Measurements from ENCODE around the gene IGSF9. TPM values are rescaled to one million over a fixed set of nuclear protein-coding genes. Genes with fewer than 3 reads are reported as not detected.

The IGSF9 gene
- total and polyA plus RNA-seq, 8 donors = 2.0 to 36.2 (median 7.8) TPM

- Histone ChIP-seq H3K4me3 (no peak overlapping the region), H3K9me3 (no peaks in the 10 kb centered on the region), H3K27ac (no peak overlapping the region), H3K4me1 (peaks cover 12 to 35% (median 22%) of the 10 kb centered on the region in 4 donors), H3K27me3 (peaks cover 0 to 16% (median 0%) of the 10 kb centered on the region in 3 donors), H3K36me3 (peaks cover 0 to 3% (median 0%) of the 10 kb centered on the region in 4 donors)
- WGBS, 5 donors = 63 to 71% (median 68%) methylated on average over 4 of the region's 4 CpGs
- intact Hi-C loops (cut with DNase I; ENCODE audit: low total_unique reads) = no loop called here
- DNase-seq = peak in 1 of 2 donors; percentile 47
- TF ChIP-seq EP300 (IDR thresholded peaks at IDR 0.05) = no peak
- no peak for TF ChIP-seq POLR2AphosphoS5 (IDR thresholded peaks at IDR 0.05)
- TF ChIP-seq CTCF (IDR thresholded peaks at IDR 0.05) = no peak
- TF ChIP-seq POLR2A (IDR thresholded peaks at IDR 0.05) = no peak
Measured at GRCh38 chr1:159935719-159936272, 9.6 kb downstream of the IGSF9 start.

- H3K27me3 ChIP-seq = peaks cover 0 to 16% (median 0%) of the 10 kb centered on the region in 3 donors
- no peak for DNase-seq
- intact Hi-C loops (cut with DNase I; ENCODE audit: low total_unique reads) = no loop called here
- peaks cover 12 to 35% (median 22%) of the 10 kb centered on the region in 4 donors for H3K4me1 ChIP-seq
- no peak overlapping the region for H3K4me3 ChIP-seq
- H3K9me3 ChIP-seq = no peaks in the 10 kb centered on the region
- TF ChIP-seq POLR2AphosphoS5 (IDR thresholded peaks at IDR 0.05) (no peak), POLR2A (IDR thresholded peaks at IDR 0.05) (no peak), CTCF (IDR thresholded peaks at IDR 0.05) (no peak), EP300 (IDR thresholded peaks at IDR 0.05) (no peak)
- no peak overlapping the region for H3K27ac ChIP-seq
- H3K36me3 ChIP-seq = peaks cover 0 to 4% (median 0%) of the 10 kb centered on the region in 4 donors
- 85 to 91% (median 87%) methylated on average over 11 of the region's 11 CpGs for WGBS, 5 donors
Measured at GRCh38 chr1:159935305-159935704, 10.1 kb downstream of the IGSF9 start.

GRCh38 chr1:159934136-159935039, 11.0 kb downstream of the IGSF9 start:
- intact Hi-C loops (cut with DNase I; ENCODE audit: low total_unique reads) = loop anchor here (5.0 kb wide), 1 partner anchor 73 kb away; no protein-coding TSS in a partner anchor
- no peak for DNase-seq
- H3K4me1 ChIP-seq = peaks cover 12 to 32% (median 22%) of the 10 kb centered on the region in 4 donors
- no peak overlapping the region for H3K4me3 ChIP-seq
- H3K9me3 ChIP-seq = no peaks in the 10 kb centered on the region
- H3K36me3 ChIP-seq = peaks cover 0 to 8% (median 0%) of the 10 kb centered on the region in 4 donors
- 88 to 92% (median 91%) methylated on average over 7 to 14 of the region's 14 CpGs for WGBS, 5 donors
- no peak for TF ChIP-seq POLR2AphosphoS5 (IDR thresholded peaks at IDR 0.05)
- TF ChIP-seq POLR2A (IDR thresholded peaks at IDR 0.05) = no peak
- no peak for TF ChIP-seq EP300 (IDR thresholded peaks at IDR 0.05)
- H3K27ac ChIP-seq = no peak overlapping the region
- peaks cover 0 to 16% (median 0%) of the 10 kb centered on the region in 3 donors for H3K27me3 ChIP-seq

- intact Hi-C loops (cut with DNase I; ENCODE audit: low total_unique reads) = loop anchor here (5.0 kb wide), 1 partner anchor 74 kb away; no protein-coding TSS in a partner anchor
Measured at GRCh38 chr1:159933347-159933746, 12.1 kb downstream of the IGSF9 start.

More at GRCh38 chr1:159933347-159933746, 12.1 kb downstream of the IGSF9 start:
- TF ChIP-seq CTCF (IDR thresholded peaks at IDR 0.05) (no peak), EP300 (IDR thresholded peaks at IDR 0.05) (no peak), POLR2AphosphoS5 (IDR thresholded peaks at IDR 0.05) (no peak), POLR2A (IDR thresholded peaks at IDR 0.05) (no peak)
- Histone ChIP-seq H3K27me3 (peaks cover 0 to 16% (median 0%) of the 10 kb centered on the region in 3 donors), H3K9me3 (no peaks in the 10 kb centered on the region), H3K36me3 (peaks cover 0 to 10% (median 0%) of the 10 kb centered on the region in 4 donors), H3K4me3 (no peak overlapping the region), H3K4me1 (peaks cover 12 to 25% (median 20%) of the 10 kb centered on the region in 4 donors), H3K27ac (no peak overlapping the region)
- DNase-seq = no peak
- 82 to 95% (median 84%) methylated on average over 4 of the region's 4 CpGs for WGBS, 5 donors

All from stomach (tissue), 9 donors.